Thoracic aorta (tissue), 2 donors: ENCODE results near the gene JAKMIP1. TPM values are rescaled to one million over a fixed set of nuclear protein-coding genes. Genes with fewer than 3 reads are reported as not detected.

Source experiments
- ATAC-seq: fragments of 150-250 bp; one replicate; pipeline ENCODE4 v1.8.0; 2017; ENCODE audit warnings: low read depth; ENCODE audit not compliant: insufficient number of reproducible peaks, low FRiP score
- DNase-seq: peaks from one replicate; pipeline ENCODE4 v3.0.0-alpha.2; 2020; ENCODE audit warnings: low spot score
- H3K27ac ChIP-seq, 2 donors: fragments of 200-600 bp; sonication (generic); 1 replicate in 1 of 2; 2 replicates in 1 of 2; pipeline ENCODE4 v1.5.1; 2016; ENCODE audit warnings: mild to moderate bottlenecking in 2 of 2, moderate library complexity in 2 of 2
- H3K27me3 ChIP-seq: fragments of 200-600 bp; sonication (generic); replicated peaks from 2 replicates; pipeline ENCODE4 v1.6.0; 2016; ENCODE audit warnings: mild to moderate bottlenecking; ENCODE audit not compliant: insufficient read depth
- H3K36me3 ChIP-seq: fragments of 200-600 bp; sonication (generic); one replicate; pipeline ENCODE4 v1.5.1; 2016
- H3K4me1 ChIP-seq, 2 donors: fragments of 200-600 bp; sonication (generic); 1 replicate in 1 of 2; 2 replicates in 1 of 2; pipeline versions ENCODE4 v1.5.1 to v1.6.0; 2016; ENCODE audit warnings: low read depth in 2 of 2, mild to moderate bottlenecking in 1 of 2; ENCODE audit not compliant: control insufficient read depth in 1 of 2
- H3K4me3 ChIP-seq: fragments of 200-600 bp; sonication (generic); 2 replicates; pipeline ENCODE4 v1.5.1; 2016; ENCODE audit warnings: mild to moderate bottlenecking
- H3K9me3 ChIP-seq: fragments of 200-600 bp; sonication (generic); 2 replicates; pipeline ENCODE4 v1.5.1; 2016
- total RNA-seq, 2 donors: library from RNA; depleted of rRNA; stranded (reverse); fragments of >200 nt; gene quantifications; one replicate each; pipeline versions ENCODE4 v1.1.0 to v1.2.3, GENCODE V29; 2016
- TF ChIP-seq, protein P1 (sequence below): fragments of 200-600 bp; sonication (generic); IDR thresholded peaks from one replicate; pipeline ENCODE4 v1.5.1; 2019; ENCODE audit warnings: antibody characterized with exemption

JAKMIP1 gene
- total RNA-seq, 2 donors from 2014 or later, result 0.28 to 0.81 TPM

- no peaks in the 10 kb centered on the region for H3K36me3 ChIP-seq
- TF ChIP-seq, protein P1, sequence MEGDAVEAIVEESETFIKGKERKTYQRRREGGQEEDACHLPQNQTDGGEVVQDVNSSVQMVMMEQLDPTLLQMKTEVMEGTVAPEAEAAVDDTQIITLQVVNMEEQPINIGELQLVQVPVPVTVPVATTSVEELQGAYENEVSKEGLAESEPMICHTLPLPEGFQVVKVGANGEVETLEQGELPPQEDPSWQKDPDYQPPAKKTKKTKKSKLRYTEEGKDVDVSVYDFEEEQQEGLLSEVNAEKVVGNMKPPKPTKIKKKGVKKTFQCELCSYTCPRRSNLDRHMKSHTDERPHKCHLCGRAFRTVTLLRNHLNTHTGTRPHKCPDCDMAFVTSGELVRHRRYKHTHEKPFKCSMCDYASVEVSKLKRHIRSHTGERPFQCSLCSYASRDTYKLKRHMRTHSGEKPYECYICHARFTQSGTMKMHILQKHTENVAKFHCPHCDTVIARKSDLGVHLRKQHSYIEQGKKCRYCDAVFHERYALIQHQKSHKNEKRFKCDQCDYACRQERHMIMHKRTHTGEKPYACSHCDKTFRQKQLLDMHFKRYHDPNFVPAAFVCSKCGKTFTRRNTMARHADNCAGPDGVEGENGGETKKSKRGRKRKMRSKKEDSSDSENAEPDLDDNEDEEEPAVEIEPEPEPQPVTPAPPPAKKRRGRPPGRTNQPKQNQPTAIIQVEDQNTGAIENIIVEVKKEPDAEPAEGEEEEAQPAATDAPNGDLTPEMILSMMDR, result no peak
- H3K27me3 ChIP-seq, result no peaks in the 10 kb centered on the region
- H3K27ac ChIP-seq, result no peak overlapping the region
- no peak overlapping the region for H3K4me3 ChIP-seq
- no peaks in the 10 kb centered on the region for H3K9me3 ChIP-seq
- DNase-seq (no peak), ATAC-seq (no peak)
- H3K4me1 ChIP-seq, result no peaks in the 10 kb centered on the region
Observed at GRCh38 chr4:6230827-6231662, 30.7 kb upstream of the JAKMIP1 start.

- Histone ChIP-seq H3K9me3 (no peaks in the 10 kb centered on the region), H3K27me3 (no peaks in the 10 kb centered on the region), H3K36me3 (no peaks in the 10 kb centered on the region), H3K27ac (no peak overlapping the region), H3K4me1 (no peaks in the 10 kb centered on the region), H3K4me3 (no peak overlapping the region)
- DNase-seq (no peak), ATAC-seq (no peak)
- TF ChIP-seq, protein P1, result no peak
Observed at GRCh38 chr4:6230502-6230785, 30.1 kb upstream of the JAKMIP1 start.

- Histone ChIP-seq H3K36me3 (no peaks in the 10 kb centered on the region), H3K27me3 (no peaks in the 10 kb centered on the region), H3K4me1 (no peaks in the 10 kb centered on the region), H3K4me3 (no peak overlapping the region), H3K9me3 (no peaks in the 10 kb centered on the region), H3K27ac (no peak overlapping the region)
- TF ChIP-seq, protein P1, result no peak
- no peak for DNase-seq
- no peak for ATAC-seq
Observed at GRCh38 chr4:6229671-6230501, 29.5 kb upstream of the JAKMIP1 start.

GRCh38 chr4:6229095-6229494 lies 28.7 kb upstream of the JAKMIP1 start:
- no peak for ATAC-seq
- no peak for DNase-seq

More at GRCh38 chr4:6229095-6229494, 28.7 kb upstream of the JAKMIP1 start:
- TF ChIP-seq, protein P1, result no peak
- Histone ChIP-seq H3K4me3 (no peak overlapping the region), H3K27ac (no peak overlapping the region), H3K4me1 (no peaks in the 10 kb centered on the region), H3K27me3 (no peaks in the 10 kb centered on the region), H3K36me3 (no peaks in the 10 kb centered on the region), H3K9me3 (no peaks in the 10 kb centered on the region)
